ENCODE measurements around the gene PAK5. TPM values are rescaled to one million over a fixed set of nuclear protein-coding genes. Genes with fewer than 3 reads are reported as not detected.

The PAK5 gene
- polyA plus RNA-seq, 1 of the 3 experiments (the other 2 are of a cell fraction): 0.03 TPM

GRCh38 chr20:9723501-9724202, 115.2 kb downstream of the PAK5 start:
- DNase-seq: no peak
- POLR2A ChIA-PET: no interaction called here

More at GRCh38 chr20:9723501-9724202, 115.2 kb downstream of the PAK5 start:
- Histone ChIP-seq H3K4me2 (no peak overlapping the region), H3K9me2 (no peaks in the 10 kb centered on the region), H3K4me1 (ENCODE audit: control insufficient read depth in 1 of 2, insufficient read depth in 2 of 2, low read depth in 1 of 2, low read length in 1 of 2) (no peaks in the 10 kb centered on the region), H3F3A (replicated peaks; ENCODE audit: insufficient read depth) (no peaks in the 10 kb centered on the region), H3K9ac (no peak overlapping the region), H3K79me2 (ENCODE audit: insufficient read depth) (no peaks in the 10 kb centered on the region), H3K4me3 (ENCODE audit: low read depth in 2 of 2, low read length in 1 of 2) (no peak overlapping the region), H3K27me3 (ENCODE audit: insufficient read depth) (no peaks in the 10 kb centered on the region), H3K36me3 (replicated peaks in 1 of 2; ENCODE audit: control insufficient read depth in 1 of 2, insufficient read depth in 2 of 2, low read length in 1 of 2) (no peaks in the 10 kb centered on the region), H3K9me3 (no peaks in the 10 kb centered on the region), H2AFZ (ENCODE audit: low read depth) (no peak overlapping the region), H3K27ac (ENCODE audit: low read depth in 2 of 2, low read length in 1 of 2) (no peak overlapping the region), H4K20me1 (ENCODE audit: insufficient read depth) (no peaks in the 10 kb centered on the region)
- 43% methylated on average over 7 of the region's 7 CpGs for WGBS (ENCODE audit: low lambda C conversion rate)
- TF ChIP-seq GABPA (IDR thresholded peaks at IDR 0.05; ENCODE audit: low read depth) (no peak), EP300 (IDR thresholded peaks at IDR 0.05; ENCODE audit: borderline replicate concordance in 1 of 2, low read depth in 1 of 2, low read length in 1 of 2) (no peak), MXI1 (IDR thresholded peaks at IDR 0.05; ENCODE audit: low read depth, low read length) (no peak), RCOR1 (IDR thresholded peaks at IDR 0.05; ENCODE audit: low read length) (no peak), TCF12 (IDR thresholded peaks at IDR 0.05) (no peak), GATA2 (CRISPR knock-in tag; IDR thresholded peaks at IDR 0.05) (no peak), SMC3 (IDR thresholded peaks at IDR 0.05; ENCODE audit: low read depth, low read length) (no peak), FOXJ3 (CRISPR knock-in tag; IDR thresholded peaks at IDR 0.05) (no peak), JUND (IDR thresholded peaks at IDR 0.05) (no peak), POLR2AphosphoS5 (IDR thresholded peaks at IDR 0.05; ENCODE audit: low read depth, low read length) (no peak), REST (IDR thresholded peaks at IDR 0.05; ENCODE audit: low read depth, low read length) (no peak), MAX (IDR thresholded peaks at IDR 0.05; ENCODE audit: low read depth) (no peak), TAF1 (IDR thresholded peaks at IDR 0.05; ENCODE audit: borderline replicate concordance, low read depth, low read length) (no peak), USF2 (IDR thresholded peaks at IDR 0.05; ENCODE audit: borderline replicate concordance, low read depth, low read length) (no peak), NRF1 (IDR thresholded peaks at IDR 0.05; ENCODE audit: low read depth, low read length) (no peak)
- CTCF ChIA-PET: interaction anchor here (0.7 kb wide), 1 partner anchor 870 kb away, joined by 3 read pairs; no protein-coding TSS in a partner anchor

All from SK-N-SH (cell line).